ENCODE measurements around the gene OSBPL10. TPM values are rescaled to one million over a fixed set of nuclear protein-coding genes. Genes with fewer than 3 reads are reported as not detected.
A peak's percentile ranks its signal among the peaks of the same experiment; 100 is the strongest.

The OSBPL10 gene
- total and polyA plus RNA-seq, 7 donors = 2.3 to 77.7 (median 8.5) TPM

DNA sequence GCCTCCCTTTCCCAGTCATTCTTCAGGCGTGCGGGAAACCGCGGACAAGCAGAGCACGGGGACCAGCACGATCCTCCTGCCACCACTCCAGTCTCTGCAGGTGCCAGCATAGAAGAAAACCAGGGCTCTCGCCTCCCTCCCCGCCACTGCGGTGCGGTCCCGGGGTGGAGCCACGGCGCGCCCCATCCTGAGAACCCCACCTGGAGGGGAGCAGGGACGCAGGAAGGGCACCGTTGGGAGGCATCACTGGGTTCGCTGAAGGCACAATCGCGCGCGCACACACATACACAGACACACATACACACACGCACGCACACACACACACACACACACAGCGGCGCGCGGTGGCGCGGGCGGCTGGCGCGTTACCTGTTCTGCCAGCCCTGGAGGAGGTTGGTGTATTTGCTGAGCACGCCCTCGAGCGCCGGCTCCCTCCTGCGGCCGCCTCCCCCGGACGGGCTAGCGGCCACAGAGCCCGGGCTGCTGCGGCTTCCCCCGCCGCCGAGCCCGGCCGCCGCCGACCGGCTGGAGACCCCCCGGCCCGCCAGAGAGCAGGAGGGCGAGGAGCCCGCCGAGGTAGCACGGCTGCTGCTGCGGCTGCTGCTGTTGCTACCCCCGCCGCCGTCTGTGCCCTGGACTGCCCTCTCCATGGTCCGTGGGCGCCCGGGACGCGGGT lies 394 bp downstream of the OSBPL10 start:
- DNase-seq = peak; percentile 69
- WGBS, 2 donors = 1% methylated on average over 66 of the region's 66 CpGs
- Histone ChIP-seq H3K36me3 (no peaks in the 10 kb centered on the region), H3K4me1 (peaks cover 0 to 27% (median 13%) of the 10 kb centered on the region in 4 donors), H3K9me3 (no peaks in the 10 kb centered on the region), H3K27me3 (no peaks in the 10 kb centered on the region), H3K4me3 (peak overlapping the region; percentile 50 to 89 (median 75)), H3K27ac (peak overlapping the region; percentile 83 to 89 (median 87))
- intact Hi-C loops (cut with DNase I) = loop anchor here (5.0 kb wide), 2 partner anchors 127 to 448 kb away; partner anchors contain the start of genes GPD1L and STT3B
- TF ChIP-seq POLR2AphosphoS5 (IDR thresholded peaks at IDR 0.05) (peak in 1 of 4 donors; percentile 59), POLR2A (IDR thresholded peaks at IDR 0.05) (no peak), EP300 (IDR thresholded peaks at IDR 0.05) (no peak), CTCF (IDR thresholded peaks at IDR 0.05) (no peak)

- WGBS, 2 donors = 61 to 76% methylated on average over 5 of the region's 5 CpGs
- H3K4me3 ChIP-seq = peak overlapping the region in 1 of 4 donors; percentile 72
- H3K36me3 ChIP-seq = no peaks in the 10 kb centered on the region
These were observed 1.9 kb downstream of the OSBPL10 start for GRCh38 chr3:31979001-31979697.

GRCh38 chr3:31978553-31978952 lies 2.5 kb downstream of the OSBPL10 start:
- no peaks in the 10 kb centered on the region for H3K36me3 ChIP-seq
- 62 to 78% methylated on average over 4 of the region's 4 CpGs for WGBS, 2 donors
- no peak overlapping the region for H3K27ac ChIP-seq
- H3K27me3 ChIP-seq = no peaks in the 10 kb centered on the region
- no peak overlapping the region for H3K4me3 ChIP-seq
- TF ChIP-seq CTCF (IDR thresholded peaks at IDR 0.05) (no peak), EP300 (IDR thresholded peaks at IDR 0.05) (no peak), POLR2AphosphoS5 (IDR thresholded peaks at IDR 0.05) (no peak), POLR2A (IDR thresholded peaks at IDR 0.05) (no peak)
- no peak for DNase-seq
- H3K9me3 ChIP-seq = no peaks in the 10 kb centered on the region
- intact Hi-C loops (cut with DNase I) = loop anchor here (5.0 kb wide), 1 partner anchor 431 kb away; no protein-coding TSS in a partner anchor
- peaks cover 0 to 33% (median 19%) of the 10 kb centered on the region in 4 donors for H3K4me1 ChIP-seq

More at GRCh38 chr3:31979001-31979697, 1.9 kb downstream of the OSBPL10 start:
- TF ChIP-seq POLR2AphosphoS5 (IDR thresholded peaks at IDR 0.05) (no peak), POLR2A (IDR thresholded peaks at IDR 0.05) (no peak), EP300 (IDR thresholded peaks at IDR 0.05) (no peak), CTCF (IDR thresholded peaks at IDR 0.05) (no peak)
- Histone ChIP-seq H3K4me1 (peaks cover 0 to 27% (median 16%) of the 10 kb centered on the region in 4 donors), H3K27me3 (no peaks in the 10 kb centered on the region), H3K27ac (no peak overlapping the region), H3K9me3 (no peaks in the 10 kb centered on the region)
- intact Hi-C loops (cut with DNase I) = loop anchor here (5.0 kb wide), 1 partner anchor 432 kb away; no protein-coding TSS in a partner anchor
- DNase-seq = no peak

- WGBS, 2 donors = 76 to 88% methylated on average over 2 of the region's 2 CpGs
- Histone ChIP-seq H3K27ac (no peak overlapping the region), H3K27me3 (no peaks in the 10 kb centered on the region), H3K9me3 (no peaks in the 10 kb centered on the region), H3K4me1 (peaks cover 0 to 34% (median 20%) of the 10 kb centered on the region in 4 donors), H3K4me3 (no peak overlapping the region), H3K36me3 (no peaks in the 10 kb centered on the region)
- intact Hi-C loops (cut with DNase I) = loop anchor here (5.0 kb wide), 1 partner anchor 430 kb away; no protein-coding TSS in a partner anchor
- no peak for DNase-seq
- TF ChIP-seq CTCF (IDR thresholded peaks at IDR 0.05) (no peak), POLR2AphosphoS5 (IDR thresholded peaks at IDR 0.05) (no peak), POLR2A (IDR thresholded peaks at IDR 0.05) (no peak), EP300 (IDR thresholded peaks at IDR 0.05) (no peak)
These were observed 3.3 kb downstream of the OSBPL10 start for GRCh38 chr3:31977736-31978135.
